SK-N-SH (cell line): ENCODE measurements around the gene YJEFN3.

Experiments
- CTCF ChIP-seq: fragments of 200-600 bp; sonication (generic); IDR thresholded peaks from 2 replicates; pipeline ENCODE4 v1.6.1; 2017; ENCODE audit warnings: antibody characterized with exemption, mild to moderate bottlenecking, moderate library complexity
- IRF3 ChIP-seq: fragments of 150-350 bp; IDR thresholded peaks from 2 replicates; pipeline ENCODE4 v1.6.1; 2016; ENCODE audit warnings: mild to moderate bottlenecking, low read depth, low read length
- RFX5 ChIP-seq: IDR thresholded peaks from 2 replicates; pipeline ENCODE4 v1.6.1; 2012; ENCODE audit warnings: mild to moderate bottlenecking, improper control_type of control experiment, low read length
- SIN3A ChIP-seq: IDR thresholded peaks from 2 replicates; pipeline ENCODE4 v1.6.1; 2012; ENCODE audit warnings: low read depth, mild to moderate bottlenecking, low read length, moderate library complexity, borderline replicate concordance
- YY1 ChIP-seq: IDR thresholded peaks from 2 replicates; pipeline ENCODE4 v1.4.0; 2012; ENCODE audit warnings: low read depth, mild to moderate bottlenecking

GRCh38 chr19:19567391-19567790, 38.7 kb downstream of the YJEFN3 start:
- no peak for TF ChIP-seq SIN3A
- no peak for TF ChIP-seq CTCF
- no peak for TF ChIP-seq YY1
- no peak for TF ChIP-seq IRF3
- TF ChIP-seq RFX5, result no peak
